Natural killer cell treated with Interleukin-12 subunit alpha and Interleukin-12 subunit beta and Interleukin-15 and Interleukin-18, amount 100 ng/mL, for 72 hours (primary cell): Measurements from ENCODE around the gene IER5. TPM values are rescaled to one million over a fixed set of nuclear protein-coding genes. Genes with fewer than 3 reads are reported as not detected.

Source experiments
- ATAC-seq, 2 donors: fragments of 150-1000 bp; cut with Tn5 transposase in 1 of 2; sonication (Bioruptor Pico), chemical (Tn5 transposase) in 1 of 2; 2 replicates each; pipeline ENCODE4 v1.10.0; 2021
- DNase-seq: peaks from one replicate; pipeline ENCODE4 v3.0.0; 2022; ENCODE audit warnings: low spot score
- H3K27ac Mint-ChIP-seq, 2 donors: 1 replicate in 1 of 2; 2 replicates in 1 of 2; pipeline ENCODE4 v1.8.0; 2022; ENCODE audit warnings: mixed read lengths in 2 of 2, mild to moderate bottlenecking in 1 of 2, moderate library complexity in 1 of 2
- H3K27me3 Mint-ChIP-seq, 2 donors: 1 replicate in 1 of 2; 2 replicates in 1 of 2; pipeline ENCODE4 v1.8.0; 2022; ENCODE audit warnings: mixed read lengths in 2 of 2
- H3K36me3 Mint-ChIP-seq: one replicate; pipeline ENCODE4 v1.8.0; 2022; ENCODE audit warnings: mixed read lengths
- H3K4me1 Mint-ChIP-seq, 2 donors: 1 replicate in 1 of 2; 2 replicates in 1 of 2; pipeline ENCODE4 v1.8.0; 2022; ENCODE audit warnings: low read depth in 2 of 2, mixed read lengths in 2 of 2, mild to moderate bottlenecking in 1 of 2
- H3K4me3 Mint-ChIP-seq: one replicate; pipeline ENCODE4 v1.8.0; 2022; ENCODE audit warnings: mixed read lengths
- H3K9me3 Mint-ChIP-seq: 2 replicates; pipeline ENCODE4 v1.8.0; 2022; ENCODE audit warnings: mixed read lengths
- total RNA-seq, 2 donors: library from RNA; stranded (reverse); gene quantifications; one replicate each; pipeline ENCODE4 v1.2.3, GENCODE V29; 2022

Gene IER5
- total RNA-seq, 2 donors from 2014 or later = 57.1 to 91.7 TPM

DNA sequence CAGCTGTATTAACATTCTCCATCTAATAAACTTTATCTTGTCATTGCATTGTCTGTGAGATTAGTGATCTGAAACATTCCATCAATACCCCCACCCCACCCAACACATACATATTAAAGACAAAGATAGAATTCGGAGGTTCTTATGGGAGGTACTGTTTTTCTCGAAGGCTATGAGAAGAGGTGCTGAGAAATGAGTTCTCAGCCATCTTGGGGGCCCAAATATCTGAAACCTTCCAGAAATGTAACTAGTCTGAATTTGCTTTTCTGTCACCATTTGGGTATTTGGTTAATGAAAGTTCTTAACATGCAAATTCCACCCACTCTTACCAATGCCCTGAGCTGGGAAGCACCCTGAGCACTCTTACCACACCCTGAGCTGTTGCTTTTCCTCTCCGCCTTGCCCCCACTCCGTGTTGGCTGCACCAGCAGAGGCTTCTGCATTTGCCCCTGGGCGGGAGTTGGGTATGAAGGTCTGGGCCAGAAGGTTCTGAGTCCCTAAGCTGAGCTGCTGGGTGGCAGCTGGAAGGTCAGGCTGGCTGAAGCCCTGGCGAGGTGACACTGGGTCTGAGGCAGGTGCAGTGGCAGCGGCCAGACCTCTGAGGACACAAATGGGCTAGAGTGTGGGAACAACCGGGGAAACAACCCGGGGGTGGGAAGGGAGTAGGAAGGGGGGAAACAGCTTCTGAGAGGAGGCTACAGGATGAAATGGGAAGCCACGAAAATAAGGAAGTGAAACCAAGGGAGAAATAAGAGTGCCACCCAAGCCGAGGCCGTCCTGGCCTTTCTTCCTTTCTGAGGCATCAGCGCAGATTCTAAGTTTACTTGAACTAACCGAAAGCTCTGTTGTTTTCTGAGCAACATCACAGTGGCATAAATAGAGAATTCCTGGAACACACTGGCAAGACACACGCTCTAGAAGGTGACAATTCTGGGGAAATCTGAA, 26.3 kb upstream of the IER5 start:
- H3K36me3 Mint-ChIP-seq = peaks cover 12% of the 10 kb centered on the region
- DNase-seq = peak; percentile 82

GRCh38 chr1:181062836-181063428, 25.6 kb upstream of the IER5 start:
- no peaks in the 10 kb centered on the region for H3K27me3 Mint-ChIP-seq
- H3K27ac Mint-ChIP-seq = peak overlapping the region; percentile 97 to 100
- H3K9me3 Mint-ChIP-seq = no peaks in the 10 kb centered on the region
- H3K4me1 Mint-ChIP-seq = peaks cover 25 to 36% of the 10 kb centered on the region in 2 donors
- H3K4me3 Mint-ChIP-seq = peak overlapping the region; percentile 91
- peak; percentile 90 for DNase-seq
- peak; percentile 94 to 99 for ATAC-seq
- H3K36me3 Mint-ChIP-seq = peaks cover 12% of the 10 kb centered on the region

More for the DNA sequence above, 26.3 kb upstream of the IER5 start:
- H3K4me1 Mint-ChIP-seq = peaks cover 25 to 39% of the 10 kb centered on the region in 2 donors
- no peaks in the 10 kb centered on the region for H3K27me3 Mint-ChIP-seq
- ATAC-seq = peak; percentile 79 to 89
- peak overlapping the region; percentile 97 to 100 for H3K27ac Mint-ChIP-seq
- no peaks in the 10 kb centered on the region for H3K9me3 Mint-ChIP-seq
- H3K4me3 Mint-ChIP-seq = peak overlapping the region; percentile 91

DNA sequence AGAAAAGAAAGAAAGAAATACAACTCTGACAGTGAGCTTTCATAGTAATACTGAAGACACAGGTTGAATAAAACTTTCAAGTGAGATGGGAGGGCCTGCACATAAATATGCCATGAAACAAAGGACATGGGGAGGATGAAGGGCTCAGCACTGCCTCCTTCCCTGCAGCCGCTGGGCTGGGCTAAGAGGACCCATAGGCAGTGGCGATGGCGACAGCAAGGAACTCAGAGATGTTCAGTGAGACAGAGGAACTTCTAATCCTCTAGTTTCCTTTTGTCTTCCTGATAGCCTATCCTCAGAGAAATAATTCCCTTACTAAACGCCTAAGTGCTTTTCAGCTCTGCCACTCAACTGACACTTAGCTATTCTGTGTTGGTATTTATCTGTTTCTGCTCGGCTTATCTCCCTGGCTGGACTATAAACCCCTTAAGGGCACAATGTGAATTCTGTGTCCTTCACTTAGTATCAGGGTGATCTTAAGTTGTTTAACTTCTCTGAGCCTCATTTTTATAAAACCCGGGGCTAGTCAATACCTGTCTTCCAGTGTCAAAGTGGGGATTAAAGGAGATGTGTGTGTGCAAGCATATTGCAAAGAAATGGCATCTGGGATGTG, 24.4 kb upstream of the IER5 start:
- ATAC-seq (no peak), DNase-seq (no peak)
- Mint-ChIP-seq H3K4me1 (peaks cover 25 to 36% of the 10 kb centered on the region in 2 donors), H3K27me3 (no peaks in the 10 kb centered on the region), H3K36me3 (peaks cover 12% of the 10 kb centered on the region), H3K9me3 (no peaks in the 10 kb centered on the region), H3K4me3 (peak overlapping the region; percentile 10), H3K27ac (peak overlapping the region in 1 of 2 donors; percentile 97)

GRCh38 chr1:181064702-181065101, 23.8 kb upstream of the IER5 start:
- Mint-ChIP-seq H3K36me3 (peaks cover 6% of the 10 kb centered on the region), H3K4me3 (no peak overlapping the region), H3K9me3 (no peaks in the 10 kb centered on the region), H3K27me3 (no peaks in the 10 kb centered on the region), H3K4me1 (peaks cover 25 to 36% of the 10 kb centered on the region in 2 donors), H3K27ac (peak overlapping the region in 1 of 2 donors; percentile 97)
- DNase-seq = no peak
- no peak for ATAC-seq

GRCh38 chr1:181073638-181074037, 14.9 kb upstream of the IER5 start:
- H3K27ac Mint-ChIP-seq = no peak overlapping the region
- H3K4me1 Mint-ChIP-seq = peaks cover 0 to 3% of the 10 kb centered on the region in 2 donors
- peaks cover 3% of the 10 kb centered on the region for H3K9me3 Mint-ChIP-seq
- H3K36me3 Mint-ChIP-seq = no peaks in the 10 kb centered on the region
- ATAC-seq (no peak), DNase-seq (no peak)
- H3K4me3 Mint-ChIP-seq = no peak overlapping the region
- peaks cover 18 to 26% of the 10 kb centered on the region in 2 donors for H3K27me3 Mint-ChIP-seq

DNA sequence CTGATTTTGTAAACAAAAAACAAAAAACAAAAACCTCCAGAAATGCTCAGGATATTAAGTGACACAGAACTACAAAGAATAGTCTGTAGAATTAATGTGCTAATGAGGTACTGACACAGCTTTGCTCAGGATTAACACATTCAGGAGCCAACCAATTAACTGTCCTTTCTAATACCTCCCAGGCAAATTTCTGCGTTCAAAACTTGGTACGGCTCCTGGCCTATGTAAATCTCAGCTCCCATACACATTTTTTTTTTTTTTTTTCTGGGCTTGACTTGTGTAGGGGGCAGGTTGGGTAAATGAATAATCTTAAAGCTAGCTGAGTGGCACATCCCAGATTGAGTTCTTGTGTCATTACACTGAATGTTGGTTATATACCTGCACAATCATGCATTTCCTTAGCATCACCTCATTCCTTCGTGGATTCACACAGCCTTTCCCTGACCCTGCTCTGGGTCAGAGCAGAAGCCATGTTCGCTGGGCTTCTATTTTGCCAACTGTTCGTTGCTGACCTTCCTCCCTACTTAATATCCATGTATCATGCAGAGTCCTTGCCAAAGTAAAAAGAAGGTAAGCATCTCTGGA, 12.6 kb upstream of the IER5 start:
- Mint-ChIP-seq H3K9me3 (peaks cover 3% of the 10 kb centered on the region), H3K36me3 (no peaks in the 10 kb centered on the region), H3K4me1 (peaks cover 9 to 13% of the 10 kb centered on the region in 2 donors), H3K4me3 (no peak overlapping the region), H3K27ac (no peak overlapping the region), H3K27me3 (peaks cover 18 to 36% of the 10 kb centered on the region in 2 donors)
- DNase-seq (no peak), ATAC-seq (no peak)

DNA sequence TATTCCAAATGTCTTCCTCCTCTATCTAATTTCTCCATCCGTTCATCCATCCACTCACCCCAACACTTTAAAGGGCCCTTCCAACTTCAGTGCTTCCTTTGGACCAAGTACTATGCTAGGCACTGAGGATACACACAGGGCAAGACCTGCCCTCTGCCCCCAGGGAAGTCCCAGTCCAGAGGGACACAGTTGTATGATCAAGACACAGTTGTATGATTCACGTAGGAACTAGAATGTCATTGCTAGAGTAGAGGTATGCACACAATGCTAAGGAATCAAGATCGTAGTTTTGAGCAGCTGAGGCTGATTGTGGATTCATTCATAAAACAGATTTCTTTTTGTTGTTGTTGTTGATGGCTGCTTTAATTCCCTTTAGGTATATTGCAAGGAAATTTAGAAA, 11.6 kb upstream of the IER5 start:
- Mint-ChIP-seq H3K27me3 (peaks cover 18 to 36% of the 10 kb centered on the region in 2 donors), H3K9me3 (peaks cover 3% of the 10 kb centered on the region), H3K36me3 (no peaks in the 10 kb centered on the region), H3K4me3 (no peak overlapping the region), H3K27ac (no peak overlapping the region), H3K4me1 (peaks cover 9 to 13% of the 10 kb centered on the region in 2 donors)
- DNase-seq (no peak), ATAC-seq (no peak)

DNA sequence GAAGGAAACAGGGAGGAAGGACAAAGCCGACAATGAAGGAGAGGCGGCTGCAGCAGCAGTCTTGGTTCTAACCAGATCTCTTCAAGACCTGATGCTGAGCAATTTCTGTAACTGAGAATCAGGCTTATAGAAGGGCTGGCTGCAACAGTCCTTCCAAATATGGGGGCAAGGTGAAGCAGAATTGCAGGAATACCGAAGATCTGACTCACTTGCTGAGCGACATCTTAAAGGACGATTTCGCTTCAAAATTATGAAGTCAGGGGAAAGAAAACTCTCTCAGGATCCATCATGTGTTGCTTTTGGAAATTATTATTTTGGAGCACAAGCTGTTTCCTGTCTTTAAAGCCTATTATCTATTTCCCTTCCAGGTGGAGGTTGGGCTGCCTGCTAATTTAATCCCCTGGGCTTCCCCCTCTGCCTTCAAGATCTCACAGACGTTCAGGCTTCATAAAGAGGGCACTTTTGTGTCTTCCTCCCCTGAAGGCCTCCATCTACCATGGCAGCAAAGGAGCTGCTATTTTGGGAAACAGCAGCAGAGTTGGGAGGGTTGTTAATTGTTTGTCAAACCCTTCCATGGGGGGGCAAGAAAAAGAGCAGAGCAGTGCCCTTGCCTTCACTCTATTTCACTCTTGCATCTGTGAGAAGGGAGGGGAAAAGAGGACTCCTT, 10.8 kb upstream of the IER5 start:
- no peak for DNase-seq
- H3K27ac Mint-ChIP-seq = no peak overlapping the region
- no peak for ATAC-seq
- no peaks in the 10 kb centered on the region for H3K36me3 Mint-ChIP-seq
- peaks cover 9 to 13% of the 10 kb centered on the region in 2 donors for H3K4me1 Mint-ChIP-seq
- peaks cover 18 to 36% of the 10 kb centered on the region in 2 donors for H3K27me3 Mint-ChIP-seq
- H3K9me3 Mint-ChIP-seq = peaks cover 3% of the 10 kb centered on the region
- H3K4me3 Mint-ChIP-seq = no peak overlapping the region

GRCh38 chr1:181079382-181079781, 9.1 kb upstream of the IER5 start:
- DNase-seq = no peak
- peaks cover 15 to 19% of the 10 kb centered on the region in 2 donors for H3K4me1 Mint-ChIP-seq
- peak overlapping the region; percentile 12 to 65 for H3K27ac Mint-ChIP-seq
- peaks cover 3% of the 10 kb centered on the region for H3K9me3 Mint-ChIP-seq
- peaks cover 18 to 36% of the 10 kb centered on the region in 2 donors for H3K27me3 Mint-ChIP-seq
- no peaks in the 10 kb centered on the region for H3K36me3 Mint-ChIP-seq
- peak overlapping the region; percentile 59 for H3K4me3 Mint-ChIP-seq
- ATAC-seq = peak in 1 of 2 donors; percentile 62

DNA sequence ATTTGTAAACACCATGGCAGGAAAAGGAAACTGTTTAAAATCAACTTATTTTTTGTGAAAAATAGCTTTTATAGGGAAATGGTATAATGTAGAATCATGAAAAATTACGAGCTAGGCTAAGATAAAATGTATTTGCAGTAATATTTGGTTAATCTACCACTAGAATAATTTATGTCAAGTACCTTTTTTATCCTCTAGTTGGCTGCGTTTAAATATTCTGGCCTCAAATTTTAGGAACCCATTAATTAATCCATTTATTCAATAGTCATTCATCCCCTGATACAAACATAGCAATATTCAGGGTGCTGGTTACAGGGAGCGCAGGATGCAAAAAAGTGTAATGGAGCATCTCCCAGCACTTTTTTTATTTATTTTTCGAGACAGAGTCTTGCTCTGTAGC, 8.6 kb upstream of the IER5 start:
- ATAC-seq (no peak), DNase-seq (no peak)
- Mint-ChIP-seq H3K27ac (peak overlapping the region; percentile 12 to 65), H3K9me3 (no peaks in the 10 kb centered on the region), H3K36me3 (no peaks in the 10 kb centered on the region), H3K4me1 (peaks cover 18 to 22% of the 10 kb centered on the region in 2 donors), H3K27me3 (peaks cover 15 to 36% of the 10 kb centered on the region in 2 donors), H3K4me3 (peak overlapping the region; percentile 59)

GRCh38 chr1:181080556-181080955, 7.9 kb upstream of the IER5 start:
- peaks cover 18 to 24% of the 10 kb centered on the region in 2 donors for H3K4me1 Mint-ChIP-seq
- H3K9me3 Mint-ChIP-seq = no peaks in the 10 kb centered on the region
- peaks cover 15 to 36% of the 10 kb centered on the region in 2 donors for H3K27me3 Mint-ChIP-seq
- ATAC-seq = no peak
- H3K36me3 Mint-ChIP-seq = no peaks in the 10 kb centered on the region
- H3K27ac Mint-ChIP-seq = peak overlapping the region in 1 of 2 donors; percentile 65
- H3K4me3 Mint-ChIP-seq = no peak overlapping the region
- no peak for DNase-seq

DNA sequence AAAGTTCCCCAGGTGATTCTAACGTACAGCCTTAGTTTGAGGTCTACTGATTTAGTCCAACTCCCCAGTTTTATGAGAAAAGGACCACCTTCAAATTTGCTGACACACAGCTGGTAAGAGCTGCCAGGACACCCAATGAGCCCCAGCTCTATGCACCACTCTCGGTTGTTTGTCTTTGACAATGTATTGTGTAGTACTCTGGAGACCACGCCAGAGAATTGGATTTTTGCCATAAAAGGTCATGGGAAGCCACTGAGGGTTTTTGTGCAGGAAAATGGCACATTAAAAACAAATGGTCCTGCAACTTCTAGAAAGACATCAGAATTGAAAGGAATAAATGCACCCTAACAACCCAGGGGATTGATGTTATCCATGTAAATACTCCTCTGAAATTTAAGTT, 7.1 kb upstream of the IER5 start:
- no peaks in the 10 kb centered on the region for H3K36me3 Mint-ChIP-seq
- H3K9me3 Mint-ChIP-seq = no peaks in the 10 kb centered on the region
- DNase-seq (no peak), ATAC-seq (no peak)
- H3K4me3 Mint-ChIP-seq = no peak overlapping the region
- peaks cover 18 to 24% of the 10 kb centered on the region in 2 donors for H3K4me1 Mint-ChIP-seq
- H3K27ac Mint-ChIP-seq = no peak overlapping the region
- H3K27me3 Mint-ChIP-seq = peaks cover 15 to 30% of the 10 kb centered on the region in 2 donors
